H54 (cell line): ENCODE data around the gene TJP3.
A peak's percentile ranks its signal among the peaks of the same experiment; 100 is the strongest.
"Not testable (repeated sequence)": the region's sequence is repeated elsewhere in the genome, so short reads cannot be mapped to it uniquely, and the experiment has no call there.

ENCODE experiments used
- DNase-seq: peaks from one replicate; pipeline ENCODE4 v3.0.0; 2011; ENCODE audit warnings: low spot score, mixed read lengths; ENCODE audit not compliant: insufficient read length
- FAIRE-seq: peaks from 3 replicates; lab custom pipeline; 2011; peaks lifted over from hg19 to GRCh38; lab: Jason Lieb, UNC
- POLR2A ChIP-seq: IDR thresholded peaks from 2 replicates; pipeline ENCODE4 v1.6.1; 2011; ENCODE audit warnings: low read depth, mild to moderate bottlenecking, low read length

TJP3 gene

DNA sequence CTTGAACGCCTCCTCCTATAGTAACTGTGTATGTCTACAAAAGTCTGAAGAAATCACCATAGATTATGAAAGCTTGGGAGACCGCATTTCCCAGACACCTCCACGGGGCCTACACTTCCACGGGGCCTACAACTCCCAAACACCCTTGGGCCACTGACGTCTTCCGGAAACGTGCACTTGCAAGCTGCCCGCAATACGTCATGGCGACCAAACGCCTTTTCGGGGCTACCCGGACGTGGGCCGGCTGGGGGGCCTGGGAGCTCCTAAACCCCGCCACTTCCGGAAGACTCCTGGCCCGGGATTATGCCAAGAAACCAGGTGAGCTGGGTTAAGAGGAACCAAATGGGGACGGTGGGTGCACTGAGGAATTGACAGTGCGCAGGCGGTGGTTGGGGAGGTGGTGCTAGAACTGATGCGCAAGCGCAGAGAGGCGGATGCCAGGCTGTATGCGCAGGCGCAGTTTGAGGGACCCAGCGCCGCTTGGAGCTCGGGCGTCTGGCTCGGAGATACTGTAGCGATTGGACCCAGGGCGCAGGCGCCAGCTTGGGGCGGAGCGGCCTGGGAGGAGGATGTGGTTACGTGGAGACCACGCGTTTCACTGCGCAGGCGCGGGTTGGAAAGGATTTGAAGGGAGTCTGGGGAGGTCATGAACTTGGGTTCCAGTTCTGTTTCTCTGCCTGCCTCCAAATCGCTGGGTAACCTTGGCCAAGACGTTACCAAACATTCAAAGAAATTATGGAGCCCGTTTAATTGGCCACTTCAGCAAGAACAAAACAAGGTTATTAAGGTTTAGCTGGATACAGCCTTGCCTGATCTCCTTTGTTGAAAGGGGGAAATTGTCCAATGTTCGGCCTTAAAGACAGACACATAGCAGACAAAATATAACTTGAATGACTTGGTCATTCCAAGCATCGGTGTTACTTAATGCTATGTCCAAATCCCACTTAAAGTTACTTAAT lies 54.6 kb downstream of the TJP3 start, which contains the start of gene MRPL54:
Gene MRPL54, plus strand, starts transcription at position 182 of the 959 bp plus-strand sequence. Its CDS starts 19 bp downstream, at position 201.
- FAIRE-seq, result peak; percentile 81
- DNase-seq, result peak; percentile 98
- peak; percentile 25; the same call in 1 of the 2 replicates for TF ChIP-seq POLR2A

DNA sequence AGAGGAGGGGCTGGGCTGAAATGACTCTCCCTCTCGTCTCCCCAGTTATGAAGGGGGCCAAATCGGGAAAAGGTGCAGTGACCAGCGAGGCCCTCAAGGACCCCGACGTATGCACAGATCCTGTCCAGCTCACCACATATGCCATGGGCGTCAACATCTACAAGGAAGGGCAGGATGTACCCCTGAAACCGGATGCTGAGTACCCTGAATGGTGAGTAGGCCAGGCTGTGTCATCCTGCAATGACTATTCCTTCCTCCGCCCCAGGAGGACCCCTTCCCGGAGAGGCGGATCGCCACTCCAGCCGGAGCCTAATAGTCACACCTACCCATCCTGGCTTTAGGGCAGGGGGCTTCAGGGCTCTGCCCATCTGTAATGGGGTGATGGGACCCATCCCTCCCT lies 56.9 kb downstream of the TJP3 start:
- TF ChIP-seq POLR2A, result no peak
- DNase-seq (no peak), FAIRE-seq (no peak)

GRCh38 chr19:3765757-3766156 lies 57.6 kb downstream of the TJP3 start:
- DNase-seq, FAIRE-seq: not testable (repeated sequence)

DNA sequence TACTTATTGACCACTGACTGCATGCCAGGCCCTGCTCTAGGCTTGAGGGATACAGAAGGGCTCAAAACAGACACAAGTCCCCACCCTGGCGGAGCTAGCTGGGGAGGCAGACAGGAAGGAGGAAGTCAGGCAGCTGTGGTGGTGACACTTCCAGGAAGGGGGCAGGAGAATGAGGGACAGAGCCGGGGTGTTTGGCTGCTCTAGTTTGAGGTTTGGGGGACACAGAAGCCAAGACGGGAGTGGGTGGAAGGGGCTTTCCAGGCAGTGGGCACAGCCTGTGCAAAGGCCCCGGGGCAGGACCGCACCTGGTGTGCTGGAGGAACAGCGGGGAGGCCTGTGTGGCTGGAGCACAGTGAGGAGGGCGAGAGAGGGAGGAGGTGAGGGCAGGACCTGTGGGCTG lies 58.3 kb downstream of the TJP3 start:
- TF ChIP-seq POLR2A, result no peak
- no peak for DNase-seq
- FAIRE-seq, result no peak

DNA sequence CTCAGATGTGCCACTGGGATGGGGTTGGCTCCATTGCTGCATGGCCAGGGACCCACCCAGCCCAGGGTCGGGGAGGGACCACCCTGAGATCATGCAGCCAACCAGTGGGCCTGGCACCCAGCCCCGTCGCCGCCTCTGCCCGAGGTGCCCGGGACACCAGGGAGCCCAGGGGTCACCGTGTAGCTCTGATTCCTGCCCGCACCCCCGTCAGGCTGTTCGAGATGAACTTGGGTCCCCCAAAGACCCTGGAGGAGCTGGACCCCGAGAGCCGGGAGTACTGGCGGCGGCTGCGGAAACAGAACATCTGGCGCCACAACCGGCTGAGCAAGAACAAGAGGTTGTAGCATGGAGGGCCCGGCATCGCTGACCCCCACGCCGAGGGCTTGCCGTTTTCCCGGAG lies 58.9 kb downstream of the TJP3 start:
- TF ChIP-seq POLR2A, result no peak
- no peak for FAIRE-seq
- DNase-seq, result no peak

- no peak for TF ChIP-seq POLR2A
- FAIRE-seq, result no peak
- DNase-seq, result no peak
Measured at GRCh38 chr19:3768015-3768747, 60.0 kb downstream of the TJP3 start.

DNA sequence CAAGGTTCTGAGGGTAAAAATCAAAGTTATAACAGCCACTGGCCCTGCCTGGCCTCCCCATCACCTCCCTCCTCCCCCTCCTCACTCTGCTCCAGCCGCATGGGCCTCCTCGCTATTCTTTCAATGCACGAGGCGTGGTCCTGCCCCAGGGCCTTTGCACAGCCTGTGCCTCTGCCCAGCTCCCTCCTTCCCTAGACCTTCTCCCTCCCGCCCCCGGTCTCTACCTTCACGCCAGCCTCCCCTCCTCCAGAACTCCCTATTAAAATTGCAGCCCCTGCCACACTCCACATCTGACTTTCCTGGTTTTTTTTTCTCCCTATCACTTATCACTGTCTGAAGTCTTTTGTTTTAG lies 60.5 kb downstream of the TJP3 start:
- DNase-seq, result no peak
- no peak for FAIRE-seq
- no peak for TF ChIP-seq POLR2A

GRCh38 chr19:3769494-3769893 lies 61.3 kb downstream of the TJP3 start:
- no peak for DNase-seq
- TF ChIP-seq POLR2A, result no peak
- no peak for FAIRE-seq

DNA sequence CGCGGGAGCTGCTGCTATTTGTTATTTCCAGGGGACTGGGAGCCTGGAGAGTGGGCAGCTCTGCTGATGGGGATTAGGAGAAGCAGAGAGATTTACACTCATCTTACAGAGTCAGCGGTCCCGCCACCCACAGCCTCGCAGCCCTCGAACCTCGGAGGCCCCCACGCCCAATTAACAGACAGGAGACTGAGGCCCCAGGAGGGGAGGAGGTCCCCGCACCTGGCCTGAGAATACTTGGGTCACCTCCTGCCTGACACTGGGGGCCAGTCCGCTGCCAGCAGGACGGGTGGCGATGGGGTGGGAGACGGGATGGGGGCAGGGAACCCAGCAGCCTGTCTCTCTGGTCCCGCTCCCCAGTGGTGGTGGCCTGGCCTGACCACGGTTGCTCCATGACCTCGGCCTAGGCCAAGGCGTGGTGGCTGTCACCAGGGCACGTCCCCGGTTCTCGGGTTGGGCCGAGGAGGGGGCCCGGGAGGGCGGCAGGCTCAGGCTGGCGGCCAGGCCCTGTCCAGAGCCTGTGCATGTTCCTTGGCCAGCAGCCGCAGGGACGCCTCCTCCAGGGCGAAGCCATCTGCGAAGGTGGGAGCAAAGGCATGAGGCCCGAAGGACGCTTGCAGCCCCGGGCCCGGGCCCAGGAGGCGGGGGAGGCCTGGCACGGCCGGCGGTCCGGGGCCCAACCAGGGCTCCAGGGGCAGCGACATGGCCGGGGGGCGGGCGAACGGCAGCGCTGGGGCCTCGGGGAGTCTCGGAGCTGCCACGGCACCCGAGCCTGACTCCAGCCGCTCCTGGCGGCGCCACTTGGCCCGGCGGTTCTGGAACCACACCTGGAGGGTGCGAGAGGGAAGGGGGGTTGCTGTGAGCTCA lies 62.2 kb downstream of the TJP3 start:
- FAIRE-seq, result no peak
- no peak for DNase-seq
- TF ChIP-seq POLR2A, result no peak

- DNase-seq, result no peak
- TF ChIP-seq POLR2A, result no peak
- FAIRE-seq, result no peak
Measured at GRCh38 chr19:3771000-3771905, 63.1 kb downstream of the TJP3 start.

DNA sequence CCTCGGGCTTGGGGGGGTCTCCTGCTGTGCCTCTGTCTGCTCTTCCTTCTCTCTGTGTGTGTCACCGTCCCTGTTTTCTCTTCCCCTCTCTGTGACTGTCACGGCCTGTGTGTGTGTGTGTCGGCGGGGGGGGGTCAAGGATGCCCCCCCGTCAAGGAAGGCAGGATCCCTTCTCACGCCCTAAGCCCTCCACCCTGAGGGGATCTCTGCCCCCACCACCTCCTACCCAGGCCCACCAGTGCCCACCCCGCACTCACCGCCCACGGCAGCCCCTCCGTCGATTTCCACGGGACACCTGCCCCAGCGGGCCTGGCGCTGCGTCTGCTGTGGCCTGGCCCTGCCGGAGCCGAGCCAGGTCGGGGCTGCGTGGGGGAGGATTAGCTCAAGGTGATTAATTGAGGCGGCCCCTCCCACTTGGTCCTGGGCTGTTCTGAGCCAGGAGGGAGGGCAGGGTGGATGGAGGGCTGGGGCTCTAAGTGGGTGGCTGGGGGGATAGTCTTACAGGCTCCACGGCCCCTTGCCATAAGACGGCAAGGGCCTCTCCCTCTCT lies 63.8 kb downstream of the TJP3 start, which contains the start of gene RAX2:
Gene RAX2, minus strand, starts transcription at position 323 of the 550 bp plus-strand sequence. CDS start 486 bp downstream, outside the sequence.
- DNase-seq (no peak), FAIRE-seq (no peak)
- TF ChIP-seq POLR2A, result no peak

DNA sequence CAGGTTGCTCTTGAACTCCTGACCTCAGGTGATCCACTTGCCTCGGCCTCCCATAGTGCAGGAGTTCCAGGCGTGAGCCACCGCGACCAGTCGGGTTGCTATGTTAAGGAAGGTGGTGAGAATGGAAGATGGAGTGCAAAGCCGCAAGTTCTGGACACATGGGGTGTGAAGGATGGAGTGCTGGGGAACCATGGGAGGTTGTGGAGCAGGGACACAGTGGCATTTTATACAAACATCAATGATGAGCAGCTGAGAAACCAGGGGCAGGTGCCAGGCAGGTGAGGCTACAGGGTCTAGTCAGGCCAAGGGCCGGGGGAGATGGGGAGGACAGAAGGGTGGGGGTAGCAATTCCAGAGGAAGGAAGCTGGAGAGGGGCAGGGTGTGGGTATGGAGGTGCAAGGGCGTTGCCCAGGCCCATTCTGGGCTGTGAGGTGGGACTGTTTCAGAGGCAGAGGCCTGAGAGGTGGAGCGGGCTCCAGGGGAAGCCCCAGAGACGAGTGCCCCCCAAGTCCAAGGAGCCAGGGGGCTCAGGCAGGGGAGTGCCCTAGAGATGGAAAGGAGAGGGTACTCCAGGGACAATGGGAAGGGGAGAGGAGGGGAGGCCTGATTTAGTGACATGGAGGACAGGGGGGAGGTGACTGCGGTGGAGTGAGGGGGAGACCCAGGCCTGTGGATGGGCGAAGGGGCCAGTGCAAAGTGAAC lies 65.8 kb downstream of the TJP3 start:
- no peak for DNase-seq
- no peak for FAIRE-seq
- TF ChIP-seq POLR2A, result no peak
